ENCODE measurements around the gene SHISA8.

SHISA8 gene

GRCh38 chr22:41934284-41935014 lies 19.6 kb upstream of the SHISA8 start:
- DNase-seq (ENCODE audit: low spot score) (no peak), FAIRE-seq (no peak)

- FAIRE-seq (no peak), DNase-seq (ENCODE audit: low spot score) (no peak)
These were observed 18.7 kb upstream of the SHISA8 start for GRCh38 chr22:41933411-41934177.

- FAIRE-seq = no peak
These were observed 17.5 kb upstream of the SHISA8 start for GRCh38 chr22:41932353-41932752.

GRCh38 chr22:41931701-41932269 lies 16.9 kb upstream of the SHISA8 start:
- DNase-seq (ENCODE audit: low spot score) (no peak), FAIRE-seq (no peak)

More at GRCh38 chr22:41932353-41932752, 17.5 kb upstream of the SHISA8 start:
- no peak for DNase-seq (ENCODE audit: low spot score)

DNA sequence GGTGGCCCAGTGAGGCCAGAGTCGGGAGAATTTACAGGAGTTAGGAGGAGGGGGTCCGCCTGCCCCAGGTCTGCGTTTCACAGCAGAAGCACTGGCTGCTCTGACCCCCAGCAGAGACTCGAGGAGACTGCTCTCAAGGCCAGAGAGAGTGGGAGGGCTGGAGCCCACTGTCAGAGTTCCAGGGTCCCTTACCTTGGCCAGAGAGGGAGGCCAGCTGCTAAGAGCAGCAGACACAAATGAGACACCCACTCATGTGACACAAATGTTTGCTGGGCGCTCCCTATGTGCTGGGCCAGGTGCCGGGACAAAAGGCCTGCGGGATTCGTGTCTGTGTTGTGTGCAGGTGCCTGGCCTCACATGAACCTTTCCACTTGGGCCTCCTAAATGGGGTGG lies 14.5 kb upstream of the SHISA8 start:
- FAIRE-seq = no peak
- DNase-seq (ENCODE audit: low spot score) = no peak

DNA sequence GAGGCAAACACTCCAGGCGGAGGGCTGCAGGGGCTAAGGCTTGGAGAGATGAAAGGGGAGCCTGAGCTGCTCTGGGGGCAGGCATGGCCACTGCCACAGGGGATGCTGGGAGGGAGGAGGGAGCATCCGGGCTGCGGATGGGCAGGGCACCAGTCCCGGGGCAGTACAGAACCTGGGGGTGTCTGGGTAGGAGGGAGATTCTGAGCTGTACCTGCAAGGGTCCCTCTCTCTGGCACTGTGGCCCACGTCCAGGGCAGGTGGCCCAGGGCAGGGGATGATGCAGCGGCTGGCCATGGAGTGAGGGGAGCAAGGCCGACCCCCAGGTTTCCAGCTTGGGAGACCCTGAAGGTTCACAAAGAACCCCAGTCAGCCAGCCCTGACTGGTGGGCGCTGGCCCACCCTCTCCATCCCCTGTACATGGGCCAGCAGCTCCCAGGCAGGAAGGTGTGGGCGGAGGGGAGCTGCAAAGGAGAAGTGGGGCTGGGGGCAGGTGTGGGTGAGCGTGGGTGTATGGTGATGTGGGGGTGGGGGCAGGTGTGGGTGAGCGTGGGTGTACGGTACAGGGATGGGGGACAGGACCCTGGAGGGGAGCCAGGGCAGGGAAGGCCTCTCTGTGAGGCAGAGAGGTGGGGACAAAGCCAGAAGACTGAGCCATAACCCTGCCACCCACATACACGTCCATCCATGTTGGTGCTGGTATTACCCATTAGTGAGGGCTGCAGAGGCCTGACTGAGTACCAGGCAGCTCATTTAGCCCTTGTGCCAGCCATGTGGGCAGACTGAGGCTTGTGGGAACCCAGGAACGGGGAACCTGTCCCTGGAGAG lies 13.9 kb upstream of the SHISA8 start:
- no peak for FAIRE-seq
- DNase-seq (ENCODE audit: low spot score) = no peak

GRCh38 chr22:41927813-41928212 lies 12.9 kb upstream of the SHISA8 start:
- no peak for DNase-seq (ENCODE audit: low spot score)

DNA sequence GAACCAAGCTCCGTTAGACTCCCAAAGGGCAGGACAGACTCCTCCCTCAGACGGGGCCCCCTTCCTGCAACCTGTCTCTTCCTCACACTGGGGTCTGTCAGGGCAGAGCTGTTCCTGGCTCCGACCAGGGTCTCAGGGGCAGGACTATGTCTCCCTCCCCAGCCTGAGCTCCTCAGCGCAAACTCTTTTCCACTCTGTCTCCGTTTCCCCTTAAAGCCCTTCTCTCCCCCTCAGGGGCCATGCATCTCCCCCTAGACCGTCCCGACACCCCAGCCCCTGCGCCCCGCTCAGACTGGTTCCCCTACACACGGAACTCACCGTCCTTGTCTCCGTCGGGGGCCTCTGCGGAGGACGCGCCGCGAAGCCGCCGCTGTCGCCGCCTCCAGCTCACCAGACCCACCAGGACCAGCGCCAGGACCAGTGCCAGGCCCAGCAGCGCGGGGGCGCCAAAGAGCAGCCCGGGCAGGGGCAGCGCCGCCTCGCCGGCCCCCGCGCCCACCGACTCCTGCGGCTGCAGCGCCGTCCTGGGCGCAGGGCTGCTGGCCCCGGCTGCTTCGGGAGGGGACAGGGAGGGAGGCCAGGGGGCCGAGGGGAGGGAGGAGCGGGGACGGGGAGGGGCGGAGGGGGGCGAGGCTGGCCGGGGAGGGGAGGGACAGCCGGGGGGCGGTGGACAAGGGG lies 11.0 kb upstream of the SHISA8 start:
- DNase-seq (ENCODE audit: low spot score) (peak; percentile 58), FAIRE-seq (peak; percentile 32)

More at GRCh38 chr22:41927813-41928212, 12.9 kb upstream of the SHISA8 start:
- no peak for FAIRE-seq

DNA sequence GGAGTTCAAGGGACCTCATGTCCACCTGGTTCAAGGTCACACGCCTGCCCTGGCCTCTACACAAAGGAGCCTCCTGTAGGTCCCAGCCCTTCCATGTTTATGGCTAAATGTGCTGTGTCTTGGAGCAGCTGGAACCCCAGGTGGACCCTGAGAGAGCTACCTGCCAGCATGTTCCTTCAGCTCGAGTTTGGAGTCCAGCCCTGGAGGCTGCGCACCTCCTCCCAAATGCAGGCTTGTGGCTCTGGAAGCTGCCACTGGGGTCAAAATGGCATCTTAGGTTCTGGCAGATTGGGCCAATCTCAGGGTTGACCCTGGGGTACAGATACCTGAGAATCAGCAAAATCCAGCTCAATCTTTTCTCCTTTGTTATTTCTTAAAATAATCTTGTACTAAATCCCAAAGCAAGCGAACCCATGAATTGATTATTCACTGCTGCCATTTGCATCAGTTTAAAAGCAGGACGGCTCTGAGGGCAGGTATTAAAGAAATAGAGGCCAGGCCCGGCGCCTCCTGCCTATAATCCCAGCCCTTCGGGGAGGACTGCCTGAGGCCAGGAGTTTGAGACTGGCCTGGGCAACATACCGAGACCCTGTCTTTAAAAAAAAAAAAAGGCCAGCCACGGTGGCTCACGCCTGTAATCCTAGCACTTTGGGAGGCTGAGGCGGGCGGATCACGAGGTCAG lies 8.9 kb upstream of the SHISA8 start:
- no peak for DNase-seq (ENCODE audit: low spot score)
- FAIRE-seq = no peak

DNA sequence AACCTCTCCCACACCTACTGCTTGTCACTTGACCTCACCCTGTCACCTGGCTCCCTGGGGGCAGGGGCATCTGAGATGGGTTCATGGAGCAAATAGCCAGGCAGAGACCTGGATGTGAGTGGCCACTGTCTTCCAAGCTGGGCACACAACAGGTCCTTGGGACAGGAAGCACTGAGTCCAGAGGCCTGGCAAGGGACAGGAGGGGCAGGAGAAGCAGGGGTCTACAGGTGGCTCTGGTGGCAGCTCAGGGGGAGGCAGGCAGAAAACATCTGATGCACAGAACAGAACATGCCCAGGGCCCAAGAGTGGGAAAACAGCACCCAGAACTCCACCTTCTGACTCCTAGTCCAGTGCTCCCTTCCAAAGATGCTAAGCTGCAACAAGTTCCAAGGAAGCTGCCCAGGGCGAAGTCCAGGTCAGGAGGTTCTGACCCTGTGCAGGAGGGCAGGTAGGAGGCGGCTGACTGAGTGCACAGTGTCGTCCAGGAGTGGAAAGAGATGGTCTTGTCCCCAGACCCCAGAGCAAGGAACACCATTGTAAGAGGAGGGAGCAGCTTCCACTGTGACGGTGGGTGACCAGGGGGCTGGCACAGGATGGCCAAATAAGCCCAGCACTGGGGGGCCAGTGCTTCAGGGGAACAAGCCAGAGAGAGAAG lies 8.2 kb upstream of the SHISA8 start:
- no peak for FAIRE-seq

DNA sequence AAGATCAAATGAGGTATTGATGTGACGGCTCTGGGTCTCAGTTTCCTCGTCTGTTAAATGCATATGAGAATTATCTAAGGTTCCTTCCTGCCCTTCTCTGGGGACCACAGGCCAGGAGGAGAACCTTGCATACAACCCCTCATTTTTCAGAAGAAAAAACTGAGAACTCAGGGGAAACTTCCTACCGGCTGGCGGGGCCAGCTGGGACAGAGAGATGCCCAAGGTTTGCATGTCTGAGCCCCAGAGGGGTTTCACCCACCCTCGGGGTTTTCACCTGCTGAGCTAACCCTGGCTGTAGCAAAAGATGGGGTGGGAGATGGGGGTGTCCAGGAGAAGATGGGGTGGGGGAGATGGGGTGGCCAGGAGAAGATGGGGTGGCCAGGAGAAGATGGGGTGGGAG lies 7.5 kb upstream of the SHISA8 start:
- FAIRE-seq (no peak), DNase-seq (ENCODE audit: low spot score) (no peak)

More for the DNA sequence above, 8.2 kb upstream of the SHISA8 start:
- DNase-seq (ENCODE audit: low spot score) = no peak

DNA sequence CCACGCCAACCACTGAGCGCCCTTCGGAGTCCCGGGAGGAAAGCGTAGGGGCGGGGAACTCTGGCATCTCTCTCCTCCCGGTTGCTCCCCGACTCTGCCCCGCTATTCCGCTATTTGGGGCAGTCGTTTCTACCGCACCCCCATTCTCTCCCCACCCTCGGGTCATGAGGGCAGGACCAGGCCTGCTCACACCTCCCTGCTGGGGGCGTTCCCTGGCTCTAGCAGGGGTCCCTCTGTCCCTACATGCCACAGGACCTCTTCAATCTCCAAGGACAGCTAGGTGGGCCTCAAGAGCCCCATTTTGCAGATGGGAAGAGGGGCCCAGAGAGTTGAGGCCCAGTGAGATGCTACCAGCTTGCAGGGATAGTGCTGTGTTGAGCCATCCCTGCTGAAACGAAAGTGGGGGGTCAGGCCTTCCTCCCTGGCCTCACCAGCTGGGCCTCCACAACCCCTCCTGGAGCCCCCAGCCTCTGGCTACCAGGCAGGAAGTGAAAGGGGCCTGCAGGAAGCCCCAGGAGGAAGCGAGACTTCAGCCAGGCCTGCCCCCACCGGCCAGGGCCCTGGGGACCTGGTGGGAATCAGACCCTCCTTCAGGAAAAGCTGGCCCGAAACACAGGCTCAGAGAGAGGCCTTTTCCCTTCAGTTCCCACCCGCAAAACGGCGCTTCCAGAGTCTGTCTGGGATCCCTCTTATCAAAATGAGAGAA lies 5.5 kb upstream of the SHISA8 start:
- FAIRE-seq = no peak
- no peak for DNase-seq (ENCODE audit: low spot score)

DNA sequence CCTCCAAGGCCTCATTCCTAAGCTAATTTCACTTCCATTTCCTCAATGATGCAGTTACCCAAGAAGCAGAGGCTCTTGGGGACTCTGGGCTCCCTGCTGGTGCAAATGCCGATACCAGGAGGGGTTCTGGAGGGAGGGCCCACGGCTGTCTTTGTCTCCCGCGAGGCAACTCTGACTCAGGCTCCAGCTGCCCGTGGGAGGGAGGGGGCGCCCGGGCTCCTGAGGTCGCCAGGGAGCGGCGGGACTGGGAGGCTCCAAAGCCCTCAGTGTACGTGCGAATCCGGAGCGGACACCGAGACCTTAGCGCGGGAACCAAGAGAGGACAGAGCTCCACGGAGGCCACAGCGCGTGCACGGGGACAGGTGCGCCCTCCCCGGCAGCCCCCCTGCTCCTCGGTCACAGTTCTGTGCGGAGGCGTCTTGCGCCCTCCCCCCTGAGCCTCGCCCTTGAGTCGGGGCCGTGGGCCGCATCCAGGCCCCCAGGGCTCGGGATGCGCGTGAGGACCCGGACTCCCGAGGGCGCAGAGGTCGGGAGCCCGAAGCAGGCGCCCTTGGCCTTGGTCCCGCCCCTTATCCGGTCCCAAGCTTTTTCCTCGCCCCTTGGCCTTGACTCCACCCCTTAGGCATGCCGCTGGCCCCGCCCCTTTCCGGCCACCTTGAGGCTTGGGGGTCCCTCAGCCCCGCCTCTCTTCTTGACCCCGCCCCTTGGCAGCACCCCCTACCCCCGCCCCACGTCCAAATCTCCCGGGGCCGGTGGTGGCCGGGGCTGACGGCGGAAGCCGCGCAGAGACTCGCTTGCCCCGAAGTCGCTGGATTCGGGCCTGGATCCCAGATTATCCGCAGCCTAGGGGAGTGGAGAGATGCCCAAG lies 4.7 kb upstream of the SHISA8 start:
- DNase-seq (ENCODE audit: low spot score) (no peak), FAIRE-seq (no peak)

DNA sequence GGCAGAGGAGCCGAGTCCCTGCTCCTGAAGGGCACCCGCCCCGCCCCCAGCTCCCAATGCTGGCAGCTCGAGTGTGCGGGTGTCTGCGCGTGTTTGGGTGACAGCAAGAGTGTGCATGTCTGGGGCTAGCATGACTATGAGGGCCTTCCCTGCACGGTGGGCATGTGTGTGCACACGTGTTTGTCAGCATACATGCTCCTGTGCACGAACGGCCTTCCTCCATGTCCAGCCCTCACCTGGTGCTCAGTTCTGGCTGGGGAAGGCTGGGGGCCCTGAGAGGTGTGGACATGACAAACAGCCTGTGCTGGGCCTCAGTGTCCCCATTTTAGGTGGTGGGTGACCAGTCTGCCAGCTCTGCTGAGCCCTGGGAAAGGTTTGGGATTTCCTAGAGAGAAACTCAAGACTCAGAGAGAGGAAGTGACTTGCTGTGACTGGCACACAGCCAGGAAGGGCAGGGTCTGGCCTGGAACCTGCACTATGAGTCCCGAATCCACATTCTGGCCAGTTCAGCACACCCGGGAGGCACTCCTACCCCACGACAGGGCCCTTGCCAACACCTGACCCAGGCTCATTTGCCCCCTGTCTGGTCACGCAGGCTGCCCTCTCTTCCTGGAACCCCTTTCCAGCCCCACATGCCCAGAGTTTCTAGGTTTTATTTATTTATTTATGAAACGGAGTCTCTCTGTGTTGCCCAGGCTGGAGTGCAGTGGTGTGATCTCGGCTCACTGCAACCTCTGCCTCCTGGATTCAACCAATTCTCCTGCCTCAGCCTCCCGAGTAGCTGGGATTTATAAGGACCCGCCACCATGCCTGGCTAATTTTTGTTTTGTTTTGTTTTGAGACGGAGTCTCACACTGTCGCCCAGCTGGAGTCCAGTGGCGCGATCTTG lies 3.3 kb upstream of the SHISA8 start:
- peak; percentile 84 for FAIRE-seq
- peak; percentile 70 for DNase-seq (ENCODE audit: low spot score)

- no peak for FAIRE-seq
These were observed 2.6 kb upstream of the SHISA8 start for GRCh38 chr22:41917375-41917902.

DNA sequence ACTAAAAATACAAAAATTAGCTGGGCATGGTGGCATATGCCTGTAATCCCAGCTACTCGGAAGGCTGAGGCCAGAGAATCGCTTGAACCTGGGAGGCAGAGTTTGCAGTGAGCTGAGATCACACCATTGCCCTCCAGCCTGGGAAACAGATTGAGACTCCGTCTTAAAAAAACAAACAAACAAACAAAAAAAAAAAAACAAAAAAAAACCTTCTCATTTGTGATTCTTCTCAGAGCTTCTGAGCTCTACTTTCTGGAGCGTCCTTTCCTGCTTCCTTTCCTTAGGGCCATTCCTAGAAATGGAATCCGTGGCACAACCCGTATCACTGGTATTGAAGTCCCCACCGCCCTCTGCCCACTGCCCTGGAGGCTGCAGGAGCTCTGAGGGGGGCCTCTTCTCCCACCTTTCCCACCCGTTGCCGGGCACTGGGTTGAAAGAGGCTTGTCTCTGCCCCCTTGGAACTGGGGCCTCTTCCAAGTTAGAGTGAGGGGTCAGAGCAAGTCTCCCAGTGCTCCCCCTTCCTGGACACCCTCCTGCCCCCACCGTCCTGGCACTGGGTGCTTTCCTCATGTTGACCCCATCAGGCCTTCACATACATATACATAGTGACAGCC lies 2.0 kb upstream of the SHISA8 start:
- DNase-seq (ENCODE audit: low spot score) (no peak), FAIRE-seq (no peak)

More at GRCh38 chr22:41917375-41917902, 2.6 kb upstream of the SHISA8 start:
- no peak for DNase-seq (ENCODE audit: low spot score)

Measured in urothelium cell line (cell line).